Progenitor cell of endocrine pancreas (in vitro differentiated cells): ENCODE results near the gene ANKRD50. TPM values are rescaled to one million over a fixed set of nuclear protein-coding genes. Genes with fewer than 3 reads are reported as not detected.

ENCODE experiments used
- DNase-seq: peaks from one replicate; pipeline ENCODE4 v3.0.0; 2021; ENCODE audit warnings: low spot score; ENCODE audit not compliant: unreplicated experiment
- H3K27ac Mint-ChIP-seq: 2 replicates; pipeline ENCODE4 v1.8.0; 2021; ENCODE audit warnings: mild to moderate bottlenecking, moderate library complexity, mixed read lengths
- H3K27me3 Mint-ChIP-seq: 2 replicates; pipeline ENCODE4 v1.8.0; 2021; ENCODE audit warnings: mixed read lengths
- H3K36me3 Mint-ChIP-seq: 2 replicates; pipeline ENCODE4 v1.8.0; 2022; ENCODE audit warnings: mixed read lengths; ENCODE audit not compliant: insufficient read depth
- H3K4me1 Mint-ChIP-seq: 2 replicates; pipeline ENCODE4 v1.8.0; 2021; ENCODE audit warnings: low read depth, mixed read lengths
- H3K4me3 Mint-ChIP-seq: 2 replicates; pipeline ENCODE4 v1.8.0; 2021; ENCODE audit warnings: low read depth, mild to moderate bottlenecking, moderate library complexity, mixed read lengths
- H3K9me3 Mint-ChIP-seq: 2 replicates; pipeline ENCODE4 v1.8.0; 2021; ENCODE audit warnings: low read depth, mixed read lengths
- CTCF ChIP-seq: fragments of 200-600 bp; sonication (generic); IDR thresholded peaks from one replicate; pipeline ENCODE4 v1.5.0; 2021; ENCODE audit warnings: antibody characterized with exemption, mild to moderate bottlenecking; ENCODE audit not compliant: unreplicated experiment
- total RNA-seq: library from RNA; stranded (reverse); gene quantifications from 2 replicates; pipeline ENCODE4 v1.2.1, GENCODE V29; 2021

ANKRD50 gene
- total RNA-seq, 1 donor from 2014 or later, result 28.0 TPM

GRCh38 chr4:124717101-124717500, 4.6 kb upstream of the ANKRD50 start:
- Mint-ChIP-seq H3K4me1 (peaks cover 3% of the 10 kb centered on the region), H3K27me3 (no peaks in the 10 kb centered on the region), H3K27ac (no peak overlapping the region), H3K4me3 (no peak overlapping the region), H3K9me3 (no peaks in the 10 kb centered on the region), H3K36me3 (no peaks in the 10 kb centered on the region)
- DNase-seq, result no peak
- no peak for TF ChIP-seq CTCF

GRCh38 chr4:124713185-124713592, 657 bp upstream of the ANKRD50 start:
- Mint-ChIP-seq H3K36me3 (peaks cover 6% of the 10 kb centered on the region), H3K27ac (peak overlapping the region; percentile 100), H3K27me3 (no peaks in the 10 kb centered on the region), H3K4me1 (peaks cover 14% of the 10 kb centered on the region), H3K4me3 (peak overlapping the region; percentile 90), H3K9me3 (no peaks in the 10 kb centered on the region)
- peak; percentile 47 for DNase-seq
- TF ChIP-seq CTCF, result peak; percentile 66

GRCh38 chr4:124711471-124712371, 811 bp downstream of the ANKRD50 start:
- no peak overlapping the region for H3K4me3 Mint-ChIP-seq

GRCh38 chr4:124710911-124711310, 1.6 kb downstream of the ANKRD50 start:
- Mint-ChIP-seq H3K4me3 (no peak overlapping the region), H3K27ac (no peak overlapping the region), H3K36me3 (peaks cover 12% of the 10 kb centered on the region), H3K9me3 (no peaks in the 10 kb centered on the region), H3K27me3 (no peaks in the 10 kb centered on the region), H3K4me1 (peaks cover 18% of the 10 kb centered on the region)
- no peak for TF ChIP-seq CTCF
- DNase-seq, result no peak

More at GRCh38 chr4:124711471-124712371, 811 bp downstream of the ANKRD50 start:
- Mint-ChIP-seq H3K4me1 (peaks cover 17% of the 10 kb centered on the region), H3K36me3 (peaks cover 10% of the 10 kb centered on the region), H3K27me3 (no peaks in the 10 kb centered on the region), H3K27ac (no peak overlapping the region), H3K9me3 (no peaks in the 10 kb centered on the region)
- no peak for TF ChIP-seq CTCF
- DNase-seq, result no peak

GRCh38 chr4:124710015-124710741, 2.4 kb downstream of the ANKRD50 start:
- no peak for DNase-seq
- peaks cover 18% of the 10 kb centered on the region for H3K4me1 Mint-ChIP-seq
- H3K9me3 Mint-ChIP-seq, result peaks cover under 1% of the 10 kb centered on the region
- H3K27me3 Mint-ChIP-seq, result no peaks in the 10 kb centered on the region
- TF ChIP-seq CTCF, result no peak
- peak overlapping the region; percentile 13 for H3K27ac Mint-ChIP-seq
- peaks cover 17% of the 10 kb centered on the region for H3K36me3 Mint-ChIP-seq
- H3K4me3 Mint-ChIP-seq, result no peak overlapping the region
